Endothelial cell of hepatic sinusoid (primary cell): ENCODE data around the gene RPAIN.
"Not testable (repeated sequence)": the region's sequence is repeated elsewhere in the genome, so short reads cannot be mapped to it uniquely, and the experiment has no call there.

Source experiments
- in situ Hi-C: cut with HindIII; loops from 2 replicates; pipeline ENCODE4 v1.10.0; 2017; ENCODE audit warnings: low sequenced_read_pairs

RPAIN gene

GRCh38 chr17:5425826-5426225 is 5.8 kb downstream of the RPAIN start:
- in situ Hi-C loops, result no loop called here

DNA sequence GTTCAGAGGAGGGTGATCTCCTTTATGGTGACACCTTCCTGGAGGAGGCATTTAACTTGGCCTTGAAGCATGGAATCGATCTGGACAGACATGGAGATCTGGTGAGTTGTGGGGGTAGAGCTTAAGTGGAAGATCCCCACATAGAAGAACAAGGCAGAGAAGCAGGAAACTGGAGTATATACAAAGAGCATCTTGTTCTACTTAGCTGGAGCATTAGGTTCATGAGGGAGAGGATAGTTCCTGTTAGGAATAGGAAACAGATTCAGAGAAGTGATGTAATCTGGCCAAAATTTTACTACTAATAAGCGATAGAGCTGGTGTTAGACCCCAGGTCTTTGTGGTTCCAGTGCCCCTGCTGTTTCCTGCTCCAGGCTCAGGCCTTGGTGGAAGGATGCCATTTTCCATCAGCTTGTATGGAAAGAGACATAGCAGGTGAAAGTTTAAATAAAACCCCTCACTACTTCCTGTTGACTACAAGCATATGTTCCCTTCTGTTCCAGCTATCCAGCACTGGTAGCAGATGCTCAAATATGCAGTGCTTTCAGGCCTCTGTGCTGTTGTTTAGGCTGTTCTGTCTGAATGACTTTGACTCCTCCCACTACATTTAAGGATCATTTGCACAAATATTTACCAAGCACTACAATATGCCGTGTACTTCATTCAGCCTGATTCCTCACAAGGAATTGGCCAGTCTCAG is 9.4 kb downstream of the RPAIN start:
- in situ Hi-C loops, result no loop called here

GRCh38 chr17:5430413-5430999 is 10.5 kb downstream of the RPAIN start:
- in situ Hi-C loops, result no loop called here

DNA sequence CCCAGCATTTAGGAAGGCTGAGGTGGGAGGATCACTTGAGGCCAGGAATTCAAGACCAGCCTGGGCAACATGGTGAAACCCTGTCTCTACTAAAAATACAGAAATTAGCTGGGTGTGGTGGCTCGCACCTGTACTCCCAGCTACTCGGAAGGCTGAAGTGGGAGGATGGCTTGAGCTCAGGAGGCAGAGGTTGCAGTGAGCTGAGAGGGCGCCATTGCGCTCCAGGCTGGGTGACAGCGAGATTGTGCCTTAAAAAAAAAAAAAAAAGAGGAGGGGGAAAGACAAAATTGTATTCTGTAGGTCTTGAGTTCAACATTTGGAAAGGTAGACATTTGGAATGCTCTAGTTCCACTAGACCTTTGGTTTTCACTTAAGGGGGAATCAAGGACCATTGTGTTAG is 11.3 kb downstream of the RPAIN start:
- in situ Hi-C loops, result not testable (repeated sequence)

GRCh38 chr17:5431949-5432556 is 12.1 kb downstream of the RPAIN start:
- in situ Hi-C loops, result no loop called here

DNA sequence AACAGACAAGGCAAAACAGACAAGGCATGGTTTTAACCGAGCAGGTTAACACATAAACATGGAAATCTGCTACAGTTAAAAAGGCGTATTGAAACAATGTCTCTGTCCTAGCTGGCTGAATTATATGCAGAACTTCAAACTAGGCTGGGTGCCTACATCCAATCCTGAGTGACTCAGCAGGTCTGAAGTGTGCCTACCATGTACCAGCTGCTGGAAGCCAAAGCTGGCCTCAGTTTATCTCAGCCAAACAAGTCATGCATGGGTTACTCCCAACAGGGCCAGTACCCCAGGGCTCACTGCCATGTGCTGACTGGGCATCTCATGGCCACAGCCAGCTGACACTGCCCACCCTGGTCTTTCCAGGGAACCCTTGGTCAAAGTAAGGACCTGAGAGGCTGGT is 15.0 kb downstream of the RPAIN start:
- in situ Hi-C loops, result no loop called here

DNA sequence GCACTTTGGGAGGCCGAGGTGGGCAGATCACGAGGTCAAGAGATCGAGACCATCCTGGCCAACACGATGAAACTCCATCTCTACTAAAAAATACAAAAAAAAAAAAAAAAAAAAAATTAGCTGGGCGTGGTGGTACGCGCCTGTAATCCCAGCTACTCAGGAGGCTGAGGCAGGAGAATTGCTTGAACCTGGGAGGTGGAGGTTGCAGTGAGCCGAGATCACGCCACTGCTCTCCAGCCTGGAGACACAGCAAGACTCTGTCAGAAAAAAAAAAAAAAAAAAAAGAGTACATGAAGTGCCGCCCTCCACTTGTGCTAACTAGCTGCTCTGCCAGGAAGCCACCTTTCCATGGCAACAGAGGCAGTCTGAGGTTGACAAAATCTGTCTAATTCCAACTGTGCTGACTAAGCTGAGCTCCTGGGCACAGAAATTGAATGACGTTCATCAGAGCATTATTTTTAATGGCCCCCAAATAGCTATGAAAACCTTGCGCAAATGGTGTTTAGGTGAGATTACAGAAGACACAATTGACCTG is 15.9 kb downstream of the RPAIN start:
- in situ Hi-C loops, result not testable (repeated sequence)

DNA sequence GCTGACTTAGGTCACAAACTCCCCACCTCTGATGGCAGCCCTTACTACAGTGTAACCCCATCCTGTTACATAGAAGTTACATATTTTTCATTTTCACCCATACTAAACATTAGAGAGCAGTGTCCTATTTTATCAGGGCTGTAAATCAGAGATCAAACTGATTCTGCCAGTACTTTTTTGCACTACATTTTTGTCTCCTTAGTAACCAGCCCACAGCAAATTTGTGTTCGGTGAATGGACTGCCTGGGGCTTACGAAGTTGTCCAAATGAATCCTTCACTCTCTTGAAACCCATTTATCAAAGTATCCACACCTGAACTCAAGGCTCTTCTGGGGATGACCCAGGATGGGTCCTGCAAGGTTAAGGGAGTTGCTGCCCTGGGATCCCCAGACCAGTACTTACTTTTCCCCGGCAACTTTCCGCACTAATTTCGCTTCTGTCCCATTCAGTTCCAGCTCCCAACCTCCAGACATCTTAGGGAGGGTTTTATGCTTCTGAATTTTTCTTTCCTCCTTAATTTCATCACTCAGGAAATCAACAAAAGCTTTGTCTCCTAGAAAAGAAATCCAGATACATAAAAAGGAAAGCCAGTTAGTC is 17.8 kb downstream of the RPAIN start:
- in situ Hi-C loops, result no loop called here

DNA sequence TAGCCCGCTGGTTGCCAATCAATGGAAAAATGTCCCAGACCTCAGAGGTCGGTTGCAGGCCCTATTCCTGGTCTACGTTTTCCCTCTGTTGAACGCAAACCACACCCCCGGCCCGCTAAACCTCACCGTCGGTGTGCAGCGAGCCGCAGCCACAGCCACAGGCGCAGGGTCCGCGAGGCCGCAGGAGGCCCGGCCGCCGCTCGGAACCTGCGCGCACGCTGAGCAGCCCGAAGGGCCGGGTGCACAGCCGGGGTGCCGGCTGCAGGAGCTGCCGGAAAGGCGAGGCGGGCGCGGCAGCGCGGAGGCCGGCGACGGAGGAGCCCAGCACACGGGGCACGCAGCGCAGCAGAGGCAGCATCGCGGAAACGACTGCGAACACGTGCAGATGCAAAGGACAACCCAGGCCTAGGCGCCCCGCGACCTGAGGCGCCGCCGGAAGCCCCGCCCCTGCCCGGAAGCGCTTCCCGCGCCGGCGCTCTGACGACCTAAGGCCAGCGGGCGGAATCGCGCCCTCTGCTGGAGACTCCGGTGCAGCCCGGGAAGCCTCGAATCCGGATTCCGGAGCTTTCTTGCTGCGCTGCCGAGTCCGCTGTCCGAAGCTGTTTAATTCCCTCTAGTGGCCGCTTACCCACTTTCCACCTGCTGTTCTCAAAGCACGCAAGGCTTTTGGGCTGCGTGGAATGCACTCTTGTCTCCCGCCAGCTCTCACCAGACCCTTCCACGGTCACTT is 18.9 kb downstream of the RPAIN start, which contains the start of gene C1QBP:
TSS of gene C1QBP (minus strand) at position 440 of the 730 bp plus-strand sequence. CDS start at position 358, 82 bp downstream.
- in situ Hi-C loops, result no loop called here

GRCh38 chr17:5439446-5439764 is 19.4 kb downstream of the RPAIN start:
- in situ Hi-C loops, result no loop called here

DNA sequence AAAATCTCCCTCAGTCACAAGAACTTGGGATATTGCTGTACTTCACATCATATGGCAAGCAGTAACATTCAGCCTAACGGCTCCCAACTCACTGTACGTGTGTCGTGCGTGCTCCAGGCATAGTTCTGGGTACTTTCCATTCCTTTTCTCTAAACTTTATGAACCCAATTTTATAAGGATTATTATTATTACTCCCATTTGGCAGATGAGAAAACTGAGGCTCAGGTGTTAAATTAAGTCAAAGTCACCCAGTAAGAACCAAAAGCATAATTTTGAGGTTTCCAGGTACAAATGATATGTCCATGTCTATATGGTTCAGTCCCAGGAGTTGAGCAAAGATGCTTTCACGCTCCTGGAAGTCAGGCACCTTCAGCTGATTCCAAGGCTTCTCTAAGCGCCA is 23.7 kb downstream of the RPAIN start:
- in situ Hi-C loops, result no loop called here

- in situ Hi-C loops, result no loop called here
These were observed 24.2 kb downstream of the RPAIN start for GRCh38 chr17:5444209-5444608.

- in situ Hi-C loops, result no loop called here
These were observed 26.8 kb downstream of the RPAIN start for GRCh38 chr17:5446786-5447185.

DNA sequence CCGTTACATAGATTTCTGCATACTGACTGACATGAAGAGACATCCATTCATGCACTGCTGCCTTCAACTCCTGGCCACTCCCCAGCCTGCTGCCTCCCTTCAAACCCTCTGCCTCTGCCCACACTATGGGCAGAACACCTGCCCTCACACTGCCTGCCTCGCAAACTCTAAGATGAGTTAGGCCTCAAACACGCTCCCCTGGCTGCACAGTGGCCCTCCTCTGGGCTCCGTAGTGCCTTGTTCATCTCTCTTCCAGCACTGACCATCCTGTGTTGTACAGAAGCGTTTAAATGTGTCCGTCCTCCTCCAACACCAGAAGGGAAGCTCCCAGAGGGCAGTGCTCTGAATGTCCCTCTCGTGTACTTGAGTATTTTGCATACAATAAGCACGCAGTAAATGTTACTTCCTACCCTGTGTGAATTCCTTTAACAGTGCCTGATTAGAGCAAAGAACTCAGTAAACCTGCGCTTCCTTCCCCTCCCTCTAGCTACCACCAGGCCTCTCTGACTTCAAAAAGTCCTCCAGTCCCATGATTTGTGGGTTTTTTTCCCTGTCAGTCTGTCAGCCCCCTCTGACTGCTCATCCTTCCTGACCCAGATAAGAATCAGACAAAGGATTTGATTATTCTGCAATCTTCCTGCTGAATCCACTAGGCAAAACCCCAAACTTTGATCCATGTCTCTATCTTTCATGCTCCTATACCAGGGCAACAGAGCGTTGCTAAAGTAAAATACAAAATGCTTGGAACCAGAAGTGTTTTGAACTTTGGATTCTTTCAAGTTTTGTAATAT is 44.9 kb downstream of the RPAIN start:
- in situ Hi-C loops, result no loop called here

- in situ Hi-C loops, result no loop called here
These were observed 46.3 kb downstream of the RPAIN start for GRCh38 chr17:5466295-5466694.

GRCh38 chr17:5467416-5467815 is 47.4 kb downstream of the RPAIN start:
- in situ Hi-C loops, result no loop called here

DNA sequence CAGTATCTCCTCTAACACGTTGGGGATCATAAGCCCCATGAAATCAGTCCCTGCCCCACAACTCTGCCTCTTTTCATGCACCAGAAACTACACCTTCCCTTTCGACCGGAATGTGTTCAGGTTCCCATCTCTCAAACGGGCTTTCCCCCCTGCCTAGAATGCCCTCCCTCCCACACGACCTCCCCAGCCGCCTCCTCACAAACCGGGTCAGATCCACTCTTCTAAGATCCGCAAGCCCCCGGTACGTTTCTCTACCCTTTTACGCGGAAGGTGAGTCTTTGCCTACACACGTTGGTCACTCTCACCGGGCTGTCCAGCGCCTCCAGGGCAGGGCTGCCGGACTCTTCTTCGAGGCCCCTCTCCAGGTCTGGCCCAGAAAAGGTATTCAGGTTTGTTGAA is 48.1 kb downstream of the RPAIN start:
- in situ Hi-C loops, result no loop called here

- in situ Hi-C loops, result loop anchor here (5.0 kb wide), 1 partner anchor 55 kb away; no protein-coding TSS in a partner anchor
These were observed 52.5 kb downstream of the RPAIN start for GRCh38 chr17:5472511-5472910.

DNA sequence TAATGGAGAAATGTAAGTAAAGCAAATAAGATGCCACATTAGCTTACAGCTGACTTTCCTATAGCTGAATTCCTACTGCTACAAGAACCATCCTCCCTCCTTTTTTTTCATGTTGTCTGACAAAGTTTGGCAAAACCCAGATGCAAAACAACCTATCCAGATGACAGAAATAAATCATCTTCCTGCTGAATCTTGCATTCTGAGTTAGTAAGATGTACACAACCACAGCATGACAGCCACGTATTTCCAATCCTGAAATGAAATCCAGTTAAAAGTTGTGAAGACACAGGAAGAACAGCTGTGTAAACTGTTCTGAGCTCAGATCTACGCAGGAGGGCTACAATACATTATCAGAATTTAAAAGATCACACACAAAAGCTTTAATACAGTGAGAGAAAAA is 53.9 kb downstream of the RPAIN start:
- in situ Hi-C loops, result loop anchor here (5.0 kb wide), 1 partner anchor 53 kb away; no protein-coding TSS in a partner anchor

GRCh38 chr17:5478992-5479391 is 59.0 kb downstream of the RPAIN start:
- in situ Hi-C loops, result no loop called here
